PFSK-1 (cell line): ENCODE results near the gene SLC9A8.
A peak's percentile ranks its signal among the peaks of the same experiment; 100 is the strongest.

Experiments
- FOXP2 ChIP-seq: optimal IDR thresholded peaks from 2 replicates; pipeline ENCODE3; 2011; ENCODE audit warnings: borderline replicate concordance, control low read depth, inconsistent platforms; ENCODE audit not compliant: insufficient read depth; ENCODE audit errors: extremely low read length, extremely low read depth
- POLR2AphosphoS5 ChIP-seq: IDR thresholded peaks from 2 replicates; pipeline ENCODE4 v1.6.1; 2012; ENCODE audit warnings: low read depth, mild to moderate bottlenecking, control low read depth, low read length, moderate library complexity
- SIN3A ChIP-seq: IDR thresholded peaks from 2 replicates; pipeline ENCODE4 v1.6.1; 2012; ENCODE audit warnings: mild to moderate bottlenecking, low read length, moderate library complexity, borderline replicate concordance; ENCODE audit not compliant: insufficient read depth
- TAF1 ChIP-seq: IDR thresholded peaks from 2 replicates; pipeline ENCODE4 v1.6.1; 2012; ENCODE audit warnings: low read length, control low read depth, borderline replicate concordance; ENCODE audit not compliant: insufficient read depth
- TF ChIP-seq, protein P1 (sequence below), 2 experiments: IDR thresholded peaks; 2 replicates each; pipeline versions ENCODE4 v1.6.1 to v1.8.0; 2011 to 2012; ENCODE audit warnings: low read depth in 2 of 2, low read length in 2 of 2, control low read depth in 1 of 2, inconsistent platforms in 1 of 2, mild to moderate bottlenecking in 1 of 2, moderate library complexity in 1 of 2; ENCODE audit not compliant: insufficient read depth in 1 of 2

The SLC9A8 gene

DNA sequence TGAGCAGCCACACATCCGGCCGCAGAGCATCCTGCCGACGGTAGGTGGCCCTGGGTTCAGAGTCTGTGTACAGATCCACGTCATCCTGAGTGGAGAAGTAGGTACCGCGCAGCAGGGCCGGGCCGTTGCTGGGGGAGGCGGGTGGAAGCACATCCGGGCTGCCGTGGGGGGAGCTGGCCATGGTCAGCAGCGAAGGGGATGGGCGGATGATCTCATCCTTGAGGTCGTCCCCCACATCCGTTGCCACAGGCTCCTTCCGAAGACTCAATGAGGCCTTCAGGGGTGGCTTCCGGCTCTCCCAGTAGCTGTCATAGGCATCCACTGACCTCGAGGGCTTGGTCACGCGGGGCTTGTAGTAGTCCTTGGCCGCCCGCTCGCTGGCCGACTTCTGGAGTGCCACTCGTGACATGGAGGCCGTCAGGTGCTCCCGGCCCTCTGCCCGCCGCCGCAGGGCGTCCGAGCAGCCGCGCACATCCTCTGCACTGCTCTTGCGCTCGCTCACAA lies 93.5 kb downstream of the SLC9A8 start:
- TF ChIP-seq, protein P1, sequence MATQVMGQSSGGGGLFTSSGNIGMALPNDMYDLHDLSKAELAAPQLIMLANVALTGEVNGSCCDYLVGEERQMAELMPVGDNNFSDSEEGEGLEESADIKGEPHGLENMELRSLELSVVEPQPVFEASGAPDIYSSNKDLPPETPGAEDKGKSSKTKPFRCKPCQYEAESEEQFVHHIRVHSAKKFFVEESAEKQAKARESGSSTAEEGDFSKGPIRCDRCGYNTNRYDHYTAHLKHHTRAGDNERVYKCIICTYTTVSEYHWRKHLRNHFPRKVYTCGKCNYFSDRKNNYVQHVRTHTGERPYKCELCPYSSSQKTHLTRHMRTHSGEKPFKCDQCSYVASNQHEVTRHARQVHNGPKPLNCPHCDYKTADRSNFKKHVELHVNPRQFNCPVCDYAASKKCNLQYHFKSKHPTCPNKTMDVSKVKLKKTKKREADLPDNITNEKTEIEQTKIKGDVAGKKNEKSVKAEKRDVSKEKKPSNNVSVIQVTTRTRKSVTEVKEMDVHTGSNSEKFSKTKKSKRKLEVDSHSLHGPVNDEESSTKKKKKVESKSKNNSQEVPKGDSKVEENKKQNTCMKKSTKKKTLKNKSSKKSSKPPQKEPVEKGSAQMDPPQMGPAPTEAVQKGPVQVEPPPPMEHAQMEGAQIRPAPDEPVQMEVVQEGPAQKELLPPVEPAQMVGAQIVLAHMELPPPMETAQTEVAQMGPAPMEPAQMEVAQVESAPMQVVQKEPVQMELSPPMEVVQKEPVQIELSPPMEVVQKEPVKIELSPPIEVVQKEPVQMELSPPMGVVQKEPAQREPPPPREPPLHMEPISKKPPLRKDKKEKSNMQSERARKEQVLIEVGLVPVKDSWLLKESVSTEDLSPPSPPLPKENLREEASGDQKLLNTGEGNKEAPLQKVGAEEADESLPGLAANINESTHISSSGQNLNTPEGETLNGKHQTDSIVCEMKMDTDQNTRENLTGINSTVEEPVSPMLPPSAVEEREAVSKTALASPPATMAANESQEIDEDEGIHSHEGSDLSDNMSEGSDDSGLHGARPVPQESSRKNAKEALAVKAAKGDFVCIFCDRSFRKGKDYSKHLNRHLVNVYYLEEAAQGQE (IDR thresholded peaks at IDR 0.05; ENCODE audit: insufficient read depth in 1 of 2, low read depth in 2 of 2, low read length in 2 of 2), result peak in 1 of 2 experiments; percentile 52; a peak in 1 of 4 replicates
- TF ChIP-seq POLR2AphosphoS5 (no peak), FOXP2 (peak; percentile 99), SIN3A (no peak)

DNA sequence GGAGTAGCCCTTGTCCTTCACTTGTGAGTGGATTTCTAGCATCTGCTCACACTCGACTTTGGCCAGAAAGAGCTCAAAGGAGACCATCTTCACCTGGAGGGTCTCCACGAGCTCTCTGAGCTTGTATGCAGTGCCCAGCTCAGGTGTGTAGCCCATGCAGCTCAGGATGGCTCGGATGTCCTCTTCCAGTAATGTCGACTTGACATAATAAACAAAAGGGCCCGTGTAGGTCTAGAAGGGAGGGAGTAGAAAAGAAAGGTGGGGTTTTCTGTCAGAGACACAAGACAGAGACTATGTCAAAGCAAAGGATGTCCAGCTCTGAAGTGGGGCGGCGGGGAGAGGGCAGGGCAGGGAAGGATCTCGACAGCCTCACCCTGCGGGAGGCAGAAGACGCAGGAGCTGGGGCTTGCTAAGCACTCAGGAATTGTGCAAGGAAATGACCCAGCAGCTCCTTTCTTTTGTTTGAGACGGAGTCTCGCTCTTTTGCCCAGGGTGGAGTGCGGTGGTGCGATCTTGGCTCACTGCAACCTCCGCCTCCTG lies 94.1 kb downstream of the SLC9A8 start:
- no peak for TF ChIP-seq TAF1
- no peak for TF ChIP-seq SIN3A
- TF ChIP-seq, protein P1 (IDR thresholded peaks at IDR 0.05; ENCODE audit: insufficient read depth in 1 of 2, low read depth in 2 of 2, low read length in 2 of 2), result no peak
- TF ChIP-seq FOXP2, result no peak
- no peak for TF ChIP-seq POLR2AphosphoS5

DNA sequence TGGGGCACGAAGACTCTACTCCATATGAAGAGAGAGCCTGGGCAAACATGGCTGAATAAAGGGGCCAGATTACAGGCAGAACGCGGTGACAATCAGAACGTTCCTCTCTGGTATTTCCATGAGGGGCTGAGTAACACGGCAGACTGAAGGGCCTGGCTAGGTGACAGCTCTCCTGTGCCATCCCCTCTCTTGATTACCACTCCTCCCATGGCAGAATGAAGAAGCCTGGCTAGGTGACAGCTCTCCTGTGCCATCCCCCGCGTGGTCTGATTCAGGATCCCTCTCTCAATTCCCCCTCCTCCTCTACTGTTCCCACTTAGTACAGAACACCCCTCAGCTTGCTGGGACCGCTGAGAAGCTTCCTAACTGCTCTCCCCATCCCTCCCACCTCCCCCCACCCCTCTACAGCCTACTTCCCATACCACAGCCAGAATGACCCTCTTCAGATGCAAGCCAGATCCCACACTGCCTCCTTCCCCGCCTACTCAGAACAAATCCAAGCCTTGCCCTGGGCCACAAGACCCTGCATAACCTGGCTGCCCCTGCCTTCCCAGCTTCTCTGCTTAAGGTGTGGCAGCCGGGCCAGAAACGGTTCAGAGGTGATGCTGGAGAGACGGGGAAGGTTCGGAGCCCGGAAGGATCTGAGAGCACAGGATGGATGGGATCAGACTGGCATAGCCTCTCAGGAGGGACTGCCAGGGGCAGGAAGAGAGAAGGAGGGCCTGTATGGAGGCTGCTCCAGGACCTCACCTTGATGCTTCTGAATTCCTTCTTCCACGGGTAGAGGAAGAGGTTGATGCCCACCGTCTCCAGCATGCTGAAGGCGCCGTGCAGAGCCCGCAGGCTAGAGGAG lies 95.0 kb downstream of the SLC9A8 start:
- TF ChIP-seq TAF1, result no peak
- TF ChIP-seq, protein P1 (IDR thresholded peaks at IDR 0.05; ENCODE audit: insufficient read depth in 1 of 2, low read depth in 2 of 2, low read length in 2 of 2), result no peak
- TF ChIP-seq SIN3A, result no peak
- TF ChIP-seq FOXP2, result no peak
- no peak for TF ChIP-seq POLR2AphosphoS5

DNA sequence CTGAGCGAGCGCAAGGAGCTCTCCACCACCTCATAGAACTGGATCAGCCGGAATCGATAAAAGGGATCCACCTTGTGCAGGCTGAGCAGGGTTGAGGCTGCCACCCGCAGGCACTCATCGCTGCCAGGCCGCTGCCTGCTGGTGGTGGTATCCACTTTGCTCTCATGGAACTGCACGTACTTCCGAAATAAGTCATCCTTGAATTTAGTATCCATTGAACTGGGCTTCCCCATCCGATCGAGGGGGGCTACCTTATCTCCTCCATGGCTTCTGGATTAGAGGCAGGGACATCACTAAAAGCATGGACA lies 95.6 kb downstream of the SLC9A8 start:
- TF ChIP-seq TAF1, result no peak
- TF ChIP-seq POLR2AphosphoS5, result no peak
- TF ChIP-seq, protein P1 (IDR thresholded peaks at IDR 0.05; ENCODE audit: insufficient read depth in 1 of 2, low read depth in 2 of 2, low read length in 2 of 2), result no peak
- TF ChIP-seq FOXP2, result no peak
- no peak for TF ChIP-seq SIN3A
